ENCODE measurements around the gene SLC7A6. TPM values are rescaled to one million over a fixed set of nuclear protein-coding genes. Genes with fewer than 3 reads are reported as not detected.

The SLC7A6 gene
- total and polyA plus RNA-seq, 2 of the 8 experiments (the other 6 are each of a cell fraction or from before 2014, with no cell fraction given), result 28.0 to 37.8 TPM

DNA sequence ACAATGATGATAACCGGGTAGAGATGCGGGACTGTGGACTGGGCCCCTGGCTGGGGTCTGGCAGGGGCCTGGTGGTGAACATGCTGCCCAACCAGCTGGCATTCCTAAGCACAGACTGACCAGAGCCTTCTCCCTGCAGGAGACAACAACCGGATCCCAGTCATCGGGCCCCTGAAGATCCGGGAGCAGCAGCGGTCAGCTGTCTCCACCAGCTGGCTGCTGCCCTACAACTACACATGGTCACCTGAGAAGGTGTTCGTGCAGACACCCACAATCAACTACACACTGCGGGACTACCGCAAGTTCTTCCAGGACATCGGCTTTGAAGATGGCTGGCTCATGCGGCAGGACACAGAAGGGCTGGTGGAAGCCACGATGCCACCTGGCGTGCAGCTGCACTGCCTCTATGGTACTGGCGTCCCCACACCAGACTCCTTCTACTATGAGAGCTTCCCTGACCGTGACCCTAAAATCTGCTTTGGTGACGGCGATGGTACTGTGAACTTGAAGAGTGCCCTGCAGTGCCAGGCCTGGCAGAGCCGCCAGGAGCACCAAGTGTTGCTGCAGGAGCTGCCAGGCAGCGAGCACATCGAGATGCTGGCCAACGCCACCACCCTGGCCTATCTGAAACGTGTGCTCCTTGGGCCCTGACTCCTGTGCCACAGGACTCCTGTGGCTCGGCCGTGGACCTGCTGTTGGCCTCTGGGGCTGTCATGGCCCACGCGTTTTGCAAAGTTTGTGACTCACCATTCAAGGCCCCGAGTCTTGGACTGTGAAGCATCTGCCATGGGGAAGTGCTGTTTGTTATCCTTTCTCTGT, 5.1 kb upstream of the SLC7A6 start (continued):
- TF ChIP-seq EP300 (IDR thresholded peaks at IDR 0.05; ENCODE audit: borderline replicate concordance in 1 of 2, low read depth in 2 of 2, low read length in 2 of 2), result no peak
- TF ChIP-seq GTF2F1 (IDR thresholded peaks at IDR 0.05; ENCODE audit: borderline replicate concordance, low read depth, low read length), result no peak
- no peak for TF ChIP-seq KDM5A (IDR thresholded peaks at IDR 0.05; ENCODE audit: low read length)
- TF ChIP-seq TAF1 (IDR thresholded peaks at IDR 0.05; ENCODE audit: low read depth, low read length), result no peak
- no peak for TF ChIP-seq EGR1 (IDR thresholded peaks at IDR 0.05; ENCODE audit: borderline replicate concordance, low read depth, low read length)
- no peak for TF ChIP-seq POLR2A (IDR thresholded peaks at IDR 0.05; ENCODE audit: control extremely low read depth in 1 of 2, low read depth in 2 of 2, low read length in 2 of 2)
